AG09309 (cell line): ENCODE results near the gene MYBPC2.

Experiments
- DNase-seq: peaks from one replicate; pipeline ENCODE4 v3.0.0-alpha.2; 2010; ENCODE audit warnings: low read depth
- H3K4me3 ChIP-seq: 2 replicates; pipeline ENCODE4 v1.5.1; 2011; ENCODE audit warnings: mild to moderate bottlenecking, low read depth, low read length, moderate library complexity; ENCODE audit not compliant: control insufficient read depth
- TF ChIP-seq, protein P1 (sequence below): IDR thresholded peaks from 2 replicates; pipeline ENCODE4 v1.5.1; 2011; ENCODE audit warnings: mild to moderate bottlenecking, low read depth, low read length, inconsistent platforms; ENCODE audit not compliant: insufficient read depth, control insufficient read depth; ENCODE audit errors: missing control alignments

MYBPC2 gene

DNA sequence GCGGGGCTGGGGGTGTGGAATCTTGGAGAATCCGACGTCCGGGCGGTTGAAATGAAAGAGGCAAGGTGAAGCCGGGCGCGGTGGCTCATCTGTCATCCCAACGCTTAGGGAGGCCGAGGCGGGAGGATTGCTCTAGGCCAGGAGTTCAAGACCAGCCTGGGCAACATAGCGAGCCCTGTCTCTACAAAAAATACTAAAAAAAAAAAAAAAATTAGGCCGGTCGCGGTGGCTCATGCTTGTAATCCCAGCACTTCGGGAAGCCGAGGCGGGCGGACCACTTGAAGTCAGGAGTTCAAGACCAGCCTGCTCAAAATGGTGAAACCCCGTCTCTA, 44.2 kb downstream of the MYBPC2 start:
- TF ChIP-seq, protein P1, sequence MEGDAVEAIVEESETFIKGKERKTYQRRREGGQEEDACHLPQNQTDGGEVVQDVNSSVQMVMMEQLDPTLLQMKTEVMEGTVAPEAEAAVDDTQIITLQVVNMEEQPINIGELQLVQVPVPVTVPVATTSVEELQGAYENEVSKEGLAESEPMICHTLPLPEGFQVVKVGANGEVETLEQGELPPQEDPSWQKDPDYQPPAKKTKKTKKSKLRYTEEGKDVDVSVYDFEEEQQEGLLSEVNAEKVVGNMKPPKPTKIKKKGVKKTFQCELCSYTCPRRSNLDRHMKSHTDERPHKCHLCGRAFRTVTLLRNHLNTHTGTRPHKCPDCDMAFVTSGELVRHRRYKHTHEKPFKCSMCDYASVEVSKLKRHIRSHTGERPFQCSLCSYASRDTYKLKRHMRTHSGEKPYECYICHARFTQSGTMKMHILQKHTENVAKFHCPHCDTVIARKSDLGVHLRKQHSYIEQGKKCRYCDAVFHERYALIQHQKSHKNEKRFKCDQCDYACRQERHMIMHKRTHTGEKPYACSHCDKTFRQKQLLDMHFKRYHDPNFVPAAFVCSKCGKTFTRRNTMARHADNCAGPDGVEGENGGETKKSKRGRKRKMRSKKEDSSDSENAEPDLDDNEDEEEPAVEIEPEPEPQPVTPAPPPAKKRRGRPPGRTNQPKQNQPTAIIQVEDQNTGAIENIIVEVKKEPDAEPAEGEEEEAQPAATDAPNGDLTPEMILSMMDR, result no peak
- no peak for DNase-seq
- peak overlapping the region; percentile 65 for H3K4me3 ChIP-seq

DNA sequence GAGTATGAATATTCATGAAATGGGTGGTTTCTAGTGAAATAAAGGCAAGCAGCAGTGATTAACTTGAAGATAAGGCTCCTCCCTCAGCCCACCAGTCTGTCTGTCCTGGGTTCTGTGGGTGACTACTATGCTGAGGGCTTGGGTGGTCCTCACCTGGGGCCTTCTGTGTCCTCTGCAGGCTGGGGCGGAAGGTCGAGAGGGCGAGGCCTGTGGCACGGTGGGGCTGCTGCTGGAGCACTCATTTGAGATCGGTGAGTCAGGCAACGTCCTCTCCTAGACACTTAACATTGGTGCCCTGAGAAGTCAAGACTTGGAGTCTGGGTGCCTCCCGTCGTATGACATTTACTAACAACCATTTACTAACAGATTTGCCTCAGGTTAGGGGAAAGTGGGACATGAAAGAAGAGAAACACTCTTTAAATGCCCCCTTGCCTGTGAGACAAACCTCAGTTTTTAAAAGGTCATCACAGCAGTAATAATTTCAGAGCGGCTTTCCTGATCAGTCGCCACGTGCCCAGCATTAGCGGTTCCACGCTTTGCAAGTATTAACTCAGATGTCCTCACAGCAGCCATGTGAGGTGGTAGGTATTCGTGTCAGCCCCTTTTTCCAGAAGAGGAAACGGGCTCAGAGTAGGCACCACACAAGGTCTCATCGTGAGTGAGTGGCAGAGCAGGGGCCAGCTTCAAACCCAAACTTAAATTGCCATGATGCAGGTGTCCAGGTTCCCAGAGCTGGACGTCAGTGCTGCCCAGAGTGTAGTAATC, 45.2 kb downstream of the MYBPC2 start:
- H3K4me3 ChIP-seq, result no peak overlapping the region
- DNase-seq, result no peak
- TF ChIP-seq, protein P1, result no peak

GRCh38 chr19:50478901-50479715, 46.4 kb downstream of the MYBPC2 start:
- no peak overlapping the region for H3K4me3 ChIP-seq
- TF ChIP-seq, protein P1, result peak; percentile 57
- no peak for DNase-seq

GRCh38 chr19:50479761-50480251, 47.1 kb downstream of the MYBPC2 start:
- H3K4me3 ChIP-seq, result no peak overlapping the region
- TF ChIP-seq, protein P1, result no peak
- DNase-seq, result no peak

- no peak overlapping the region for H3K4me3 ChIP-seq
- no peak for DNase-seq
- TF ChIP-seq, protein P1, result no peak
These were observed 47.8 kb downstream of the MYBPC2 start for GRCh38 chr19:50480281-50481111.
